SKM-1 (cell line): Measurements from ENCODE around the gene AQP12B.

Experiments used
- DNase-seq: peaks from one replicate; lab custom pipeline; 2025; ENCODE audit not compliant: unreplicated experiment; lab: John Stamatoyannopoulos, UW

Gene AQP12B

DNA sequence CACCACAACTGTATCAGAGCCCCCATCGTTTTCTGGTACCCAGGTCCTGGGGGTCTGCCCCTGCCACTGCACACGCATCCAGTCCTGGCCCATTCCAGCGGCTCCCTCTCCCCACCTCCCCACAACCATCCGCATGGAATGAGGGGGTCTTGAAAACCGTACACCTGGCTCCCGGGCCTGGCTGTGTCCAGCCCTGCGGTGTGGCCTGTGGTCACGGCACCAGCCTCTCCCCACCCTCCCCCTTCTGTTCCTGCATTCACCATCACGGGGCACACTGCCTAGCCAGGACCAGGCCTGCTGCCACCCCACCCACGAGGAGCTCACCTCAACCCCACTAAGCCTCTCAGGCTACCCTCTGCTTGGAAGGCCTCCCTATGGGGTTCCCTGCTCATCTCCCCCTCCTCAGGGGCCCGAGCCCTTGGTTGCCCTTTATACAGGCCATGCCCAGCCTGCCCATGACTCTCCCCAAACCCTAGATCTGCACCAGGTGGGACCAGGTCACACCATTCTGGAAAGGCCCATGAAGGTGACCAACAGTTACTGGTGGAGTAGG, 46.0 kb downstream of the AQP12B start:
- no peak for DNase-seq

GRCh38 chr2:240635998-240636547, 46.6 kb downstream of the AQP12B start:
- DNase-seq: no peak

GRCh38 chr2:240635121-240635997, 47.3 kb downstream of the AQP12B start:
- DNase-seq: no peak

GRCh38 chr2:240632306-240632721, 50.4 kb downstream of the AQP12B start:
- DNase-seq: no peak

DNA sequence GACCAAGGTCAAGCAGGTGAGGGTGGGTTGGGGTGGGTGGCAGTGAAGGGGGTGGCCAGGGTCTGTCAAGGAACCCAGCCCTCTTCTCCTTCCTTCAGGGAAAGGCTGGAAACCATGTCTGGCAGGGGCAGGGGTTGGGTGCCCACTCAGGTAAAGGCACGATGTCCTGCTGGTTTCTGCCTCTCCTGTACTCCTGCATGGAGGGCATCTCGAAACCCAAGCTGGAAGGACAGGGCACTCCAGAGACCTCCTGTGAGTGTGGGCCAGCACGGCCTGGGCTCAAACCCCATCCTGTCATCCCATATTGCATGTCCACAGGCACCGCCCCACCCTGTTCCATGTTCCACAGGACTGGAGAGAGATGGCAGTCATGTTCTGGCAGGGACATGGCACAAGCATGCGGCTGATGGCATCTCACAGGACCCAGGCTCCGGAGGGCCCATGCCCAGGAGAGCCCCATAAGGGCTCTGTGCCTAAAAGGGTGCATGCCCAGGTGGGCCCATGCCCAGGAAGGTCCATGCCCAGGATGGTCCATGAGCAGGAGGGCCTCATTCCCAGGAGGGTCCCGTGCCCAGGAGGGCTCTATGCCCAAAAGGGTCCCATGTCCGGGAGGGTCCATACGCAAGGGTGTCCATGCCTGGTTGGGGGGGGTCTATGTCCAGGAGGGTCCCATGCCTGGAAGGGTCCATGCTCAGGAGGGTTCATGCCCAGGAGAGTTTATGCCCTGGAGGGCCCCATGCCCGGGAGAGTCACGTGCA, 51.0 kb downstream of the AQP12B start:
- DNase-seq: no peak

DNA sequence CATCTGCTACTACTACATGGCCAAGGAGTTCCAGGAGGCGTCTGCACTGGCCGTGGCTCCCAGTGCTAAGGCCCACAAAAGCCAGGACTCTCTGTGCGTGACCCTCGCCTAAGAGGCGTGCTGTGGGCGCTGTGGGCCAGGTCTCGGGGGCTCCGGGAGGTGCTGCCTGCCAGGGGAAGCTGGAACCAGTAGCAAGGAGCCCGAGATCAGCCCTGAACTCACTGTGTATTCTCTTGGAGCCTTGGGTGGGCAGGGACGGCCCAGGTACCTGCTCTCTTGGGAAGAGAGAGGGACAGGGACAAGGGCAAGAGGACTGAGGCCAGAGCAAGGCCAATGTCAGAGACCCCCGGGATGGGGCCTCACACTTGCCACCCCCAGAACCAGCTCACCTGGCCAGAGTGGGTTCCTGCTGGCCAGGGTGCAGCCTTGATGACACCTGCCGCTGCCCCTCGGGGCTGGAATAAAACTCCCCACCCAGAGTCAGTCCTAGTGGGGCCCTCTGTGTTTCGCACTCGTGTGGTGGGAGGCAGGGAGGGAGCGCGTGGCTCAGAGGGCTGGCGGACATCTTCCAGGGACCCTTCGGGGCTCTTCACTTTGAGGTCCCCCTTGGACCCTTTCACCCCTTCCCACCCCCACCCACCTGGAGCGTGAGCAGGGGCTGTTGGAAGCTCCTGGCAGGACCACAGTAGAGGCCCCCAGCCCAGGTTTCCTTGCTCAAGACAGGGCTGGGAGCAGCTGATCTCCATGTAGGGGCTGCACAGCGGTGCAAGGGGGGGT, 51.7 kb downstream of the AQP12B start:
- no peak for DNase-seq

GRCh38 chr2:240629968-240630770, 52.5 kb downstream of the AQP12B start:
- no peak for DNase-seq

DNA sequence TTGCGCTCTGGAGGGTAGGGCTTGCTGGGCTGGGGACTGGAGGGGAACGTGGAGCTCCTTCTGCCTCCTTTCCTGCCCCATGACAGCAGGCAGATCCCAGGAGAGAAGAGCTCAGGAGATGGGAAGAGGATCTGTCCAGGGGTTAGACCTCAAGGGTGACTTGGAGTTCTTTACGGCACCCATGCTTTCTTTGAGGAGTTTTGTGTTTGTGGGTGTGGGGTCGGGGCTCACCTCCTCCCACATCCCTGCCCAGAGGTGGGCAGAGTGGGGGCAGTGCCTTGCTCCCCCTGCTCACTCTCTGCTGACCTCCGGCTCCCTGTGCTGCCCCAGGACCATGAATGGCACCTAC, 53.1 kb downstream of the AQP12B start:
- no peak for DNase-seq

DNA sequence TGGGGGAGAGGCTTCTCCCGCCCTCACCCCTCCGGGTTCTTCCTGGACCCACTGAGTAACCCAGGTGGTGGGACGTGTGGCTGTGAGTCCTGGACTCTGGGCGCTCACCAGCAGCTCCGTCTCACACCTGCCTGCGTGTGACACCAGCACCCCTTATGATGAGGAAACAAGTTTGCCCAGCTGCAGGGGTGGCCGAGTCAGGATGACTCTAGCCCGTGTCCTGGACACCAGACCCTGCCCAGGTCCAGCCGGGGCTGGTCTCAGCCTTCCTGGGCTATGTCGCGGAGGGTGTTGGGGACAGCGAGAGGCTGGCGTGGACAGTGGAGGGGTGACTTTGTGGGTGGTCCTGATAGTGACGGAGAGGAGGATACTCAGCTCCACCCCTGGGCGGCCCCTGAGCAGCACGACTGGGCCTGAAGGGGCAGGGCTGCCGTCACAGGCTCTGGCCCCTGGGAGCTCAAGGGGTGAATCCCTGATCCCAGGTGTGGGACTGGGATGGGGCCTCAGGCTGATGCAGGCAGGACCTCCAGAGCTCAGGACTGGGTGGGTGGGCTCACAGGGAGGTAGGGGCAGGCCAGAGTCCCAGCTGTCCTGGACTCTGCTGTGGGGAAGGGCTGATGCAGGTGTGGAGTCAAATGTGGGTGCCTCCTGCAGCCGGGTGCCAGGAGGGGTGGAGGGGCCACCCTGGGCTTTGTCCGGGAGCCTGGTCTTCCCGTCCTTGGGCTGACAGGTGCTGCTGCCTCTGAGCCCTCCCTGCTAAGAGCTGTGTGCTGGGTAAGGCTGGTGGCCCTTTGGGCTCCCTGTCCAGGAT, 53.7 kb downstream of the AQP12B start:
- DNase-seq: no peak

DNA sequence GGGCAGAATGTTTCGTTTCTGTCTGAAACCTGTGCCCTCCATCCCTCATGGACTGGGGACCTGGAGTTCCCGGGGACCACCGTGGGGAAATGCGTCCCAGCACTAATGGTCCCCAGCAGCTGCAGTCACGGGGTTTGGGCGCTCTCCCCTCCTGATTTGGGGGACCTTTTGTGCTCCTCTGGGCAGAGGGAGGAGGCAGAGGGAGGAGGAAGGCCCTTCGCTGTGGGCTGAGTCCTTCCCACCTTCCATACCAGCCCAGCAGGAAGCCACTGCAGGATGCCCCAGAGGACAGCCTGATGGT, 54.2 kb downstream of the AQP12B start:
- DNase-seq: no peak

- no peak for DNase-seq
Measured at GRCh38 chr2:240627736-240628506, 54.8 kb downstream of the AQP12B start.

DNA sequence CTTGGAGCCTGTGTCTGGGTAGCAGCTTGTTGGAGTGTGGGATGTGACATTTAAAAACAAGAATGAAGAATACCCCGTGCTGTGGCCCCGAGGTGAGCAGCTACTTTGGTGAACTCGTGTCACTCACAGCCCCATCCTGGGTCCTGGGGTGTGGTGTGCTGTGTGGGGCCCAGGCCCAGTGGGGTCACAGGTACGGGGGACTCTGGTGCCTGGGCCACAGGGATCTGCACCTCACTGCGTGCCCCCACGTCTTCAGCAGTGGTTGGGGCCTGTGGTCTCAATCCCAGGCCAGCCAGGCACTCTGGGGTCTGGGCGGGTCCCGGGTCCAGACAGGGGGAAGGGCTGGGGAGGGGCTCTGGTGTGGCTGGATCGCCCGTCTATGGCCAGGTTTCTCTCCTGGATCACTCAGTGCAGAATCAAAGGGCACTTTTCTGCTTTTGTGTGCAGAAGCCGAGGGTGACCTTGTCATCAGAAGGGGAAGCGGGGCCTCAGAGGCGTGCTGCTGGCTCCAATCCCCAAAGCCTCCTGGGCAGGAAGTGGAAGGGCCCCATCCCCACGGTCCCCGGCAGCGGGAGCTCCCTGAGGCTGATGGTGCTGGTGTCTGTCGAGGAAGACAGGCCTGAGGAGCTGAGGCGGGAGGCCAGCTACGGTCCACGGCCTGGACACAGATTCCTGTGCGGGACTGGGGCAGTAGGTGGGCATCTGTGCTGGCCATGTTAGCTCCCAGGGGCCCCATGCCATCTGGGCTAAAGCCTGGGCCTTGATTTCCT, 56.0 kb downstream of the AQP12B start:
- DNase-seq: peak; percentile 92
